Measurements from ENCODE around the gene UBR3.
"Not testable (repeated sequence)": the region's sequence is repeated elsewhere in the genome, so short reads cannot be mapped to it uniquely, and the experiment has no call there.

Gene UBR3

GRCh38 chr2:170115501-170116229 is 288.4 kb downstream of the UBR3 start:
- H3K4me1 ChIP-seq (ENCODE audit: insufficient read depth, low read length), result peaks cover 12% of the 10 kb centered on the region
- no peak overlapping the region for H2AFZ ChIP-seq (ENCODE audit: low read depth, low read length)
- no peaks in the 10 kb centered on the region for H3K27me3 ChIP-seq (ENCODE audit: insufficient read depth, low read length)
- H3K4me3 ChIP-seq (ENCODE audit: low read length), result no peak overlapping the region
- H3K36me3 ChIP-seq (ENCODE audit: insufficient read depth, low read length), result no peaks in the 10 kb centered on the region
- H3K9me3 ChIP-seq (ENCODE audit: low read length), result peaks cover 5% of the 10 kb centered on the region

DNA sequence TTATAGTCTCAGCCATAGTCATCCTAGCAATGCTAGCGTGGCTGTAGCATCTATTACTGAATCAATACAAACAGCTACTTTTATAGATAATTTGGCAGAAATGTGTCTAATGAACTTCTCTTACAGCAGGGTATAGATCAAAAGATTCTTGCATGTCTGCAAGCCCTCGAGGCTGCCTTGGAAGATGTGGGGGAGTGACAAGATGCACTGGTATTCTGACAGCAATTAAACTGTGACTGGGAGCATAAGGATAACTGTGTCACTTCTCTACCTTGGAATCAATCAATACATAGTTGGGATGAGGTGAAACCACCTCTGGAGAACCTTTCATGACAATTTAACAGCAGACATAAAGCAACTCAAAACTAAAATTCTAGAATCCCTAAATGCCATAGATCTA is 291.4 kb downstream of the UBR3 start:
- Histone ChIP-seq H3K9me3 (ENCODE audit: low read length) (peaks cover 6% of the 10 kb centered on the region), H3K36me3 (ENCODE audit: insufficient read depth, low read length) (no peaks in the 10 kb centered on the region), H3K27me3 (ENCODE audit: insufficient read depth, low read length) (no peaks in the 10 kb centered on the region), H3K4me1 (ENCODE audit: insufficient read depth, low read length) (peaks cover 3% of the 10 kb centered on the region), H2AFZ (ENCODE audit: low read depth, low read length) (no peak overlapping the region), H3K4me3 (ENCODE audit: low read length) (no peak overlapping the region)

DNA sequence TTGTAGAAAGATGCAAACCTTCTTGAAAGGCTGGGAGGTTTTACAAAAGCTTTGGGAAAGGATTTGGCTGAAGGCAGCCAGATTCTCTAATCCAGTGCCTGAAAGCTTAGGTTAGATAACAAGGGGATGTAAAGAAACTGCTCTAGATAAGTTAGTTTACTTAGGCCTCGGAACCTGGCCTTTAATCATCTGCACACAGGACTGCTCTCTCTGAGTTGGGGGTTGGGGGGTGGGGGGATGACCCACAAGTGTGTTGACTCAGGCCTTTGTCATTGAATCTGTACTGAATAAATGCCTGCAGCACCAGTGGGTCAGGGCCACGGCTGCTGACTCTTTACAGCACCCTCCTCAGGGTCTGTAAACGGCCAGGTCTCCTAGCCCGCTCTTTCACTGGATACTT is 292.1 kb downstream of the UBR3 start:
- H3K4me3 ChIP-seq (ENCODE audit: low read length); H3K9me3 ChIP-seq (ENCODE audit: low read length); H3K27me3 ChIP-seq (ENCODE audit: insufficient read depth, low read length); H3K4me1 ChIP-seq (ENCODE audit: insufficient read depth, low read length); H2AFZ ChIP-seq (ENCODE audit: low read depth, low read length); H3K36me3 ChIP-seq (ENCODE audit: insufficient read depth, low read length): not testable (repeated sequence)

GRCh38 chr2:170121689-170122088 is 294.4 kb downstream of the UBR3 start:
- Histone ChIP-seq H2AFZ (ENCODE audit: low read depth, low read length) (no peak overlapping the region), H3K4me3 (ENCODE audit: low read length) (no peak overlapping the region), H3K27me3 (ENCODE audit: insufficient read depth, low read length) (no peaks in the 10 kb centered on the region), H3K4me1 (ENCODE audit: insufficient read depth, low read length) (no peaks in the 10 kb centered on the region), H3K36me3 (ENCODE audit: insufficient read depth, low read length) (no peaks in the 10 kb centered on the region), H3K9me3 (ENCODE audit: low read length) (peaks cover 5% of the 10 kb centered on the region)

DNA sequence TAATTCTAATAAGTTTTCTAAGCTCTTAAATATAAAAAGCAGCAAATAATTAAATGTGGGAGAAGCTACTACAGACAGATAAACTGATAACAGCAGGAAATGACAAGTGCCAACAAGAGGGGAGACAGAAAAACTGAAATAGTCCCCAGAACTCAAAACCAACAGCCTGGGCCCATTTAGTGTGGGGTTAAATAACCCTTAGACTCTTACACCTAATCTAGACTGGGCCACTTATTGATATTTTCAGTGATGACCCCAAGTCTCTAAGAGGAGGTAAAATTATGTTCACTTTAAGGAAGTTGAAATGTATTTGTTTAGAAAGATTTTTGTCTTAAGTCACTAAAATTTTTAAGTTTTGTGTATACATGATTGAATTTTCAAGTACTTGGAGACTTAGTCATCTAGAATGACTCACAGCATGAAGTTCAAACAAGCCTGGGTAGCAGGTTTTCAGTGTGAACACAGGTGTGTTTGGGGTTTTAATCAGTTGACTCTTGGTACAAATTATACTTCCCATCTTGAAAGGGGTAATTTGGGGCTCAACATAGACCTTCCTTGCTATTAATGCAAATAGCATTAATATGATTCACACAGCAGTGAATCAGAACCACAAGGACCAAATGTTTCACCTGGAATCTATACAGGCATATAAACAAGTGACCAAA is 295.8 kb downstream of the UBR3 start:
- Histone ChIP-seq H2AFZ (ENCODE audit: low read depth, low read length) (no peak overlapping the region), H3K4me3 (ENCODE audit: low read length) (no peak overlapping the region), H3K27me3 (ENCODE audit: insufficient read depth, low read length) (no peaks in the 10 kb centered on the region), H3K9me3 (ENCODE audit: low read length) (peaks cover 5% of the 10 kb centered on the region), H3K4me1 (ENCODE audit: insufficient read depth, low read length) (no peaks in the 10 kb centered on the region), H3K36me3 (ENCODE audit: insufficient read depth, low read length) (no peaks in the 10 kb centered on the region)

GRCh38 chr2:170123593-170123992 is 296.3 kb downstream of the UBR3 start:
- Histone ChIP-seq H3K27me3 (ENCODE audit: insufficient read depth, low read length) (no peaks in the 10 kb centered on the region), H3K4me1 (ENCODE audit: insufficient read depth, low read length) (no peaks in the 10 kb centered on the region), H3K4me3 (ENCODE audit: low read length) (no peak overlapping the region), H3K9me3 (ENCODE audit: low read length) (peaks cover 5% of the 10 kb centered on the region), H3K36me3 (ENCODE audit: insufficient read depth, low read length) (no peaks in the 10 kb centered on the region), H2AFZ (ENCODE audit: low read depth, low read length) (no peak overlapping the region)

DNA sequence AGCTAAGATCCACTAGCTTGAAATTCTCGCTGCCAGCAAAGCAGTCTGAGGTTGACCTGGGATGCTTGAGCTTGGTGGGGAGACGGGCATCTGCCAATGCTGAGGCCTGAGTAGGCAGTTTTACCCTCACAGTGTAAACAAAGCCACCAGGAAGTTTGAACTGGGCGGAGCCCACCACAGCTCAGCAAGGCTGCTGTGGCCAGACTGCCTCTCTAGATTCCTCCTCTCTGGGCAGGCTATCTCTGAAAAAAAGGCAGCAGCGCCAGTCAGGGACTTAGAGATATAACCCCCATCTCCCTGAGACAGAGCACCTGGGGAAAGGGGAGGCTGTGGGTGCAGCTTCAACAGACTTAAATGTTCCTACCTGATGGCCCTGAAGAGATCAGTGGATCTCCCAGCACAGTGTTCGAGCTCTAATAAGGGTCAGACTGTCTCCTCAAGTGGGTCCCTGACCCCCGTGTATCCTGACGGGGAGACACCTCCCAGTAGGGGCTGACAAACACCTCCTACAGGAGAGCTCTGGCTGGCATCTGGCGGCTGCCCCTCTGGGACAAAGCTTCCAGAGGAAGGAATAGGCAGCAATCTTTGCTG is 299.0 kb downstream of the UBR3 start:
- H3K36me3 ChIP-seq (ENCODE audit: insufficient read depth, low read length); H3K9me3 ChIP-seq (ENCODE audit: low read length); H3K4me3 ChIP-seq (ENCODE audit: low read length); H3K27me3 ChIP-seq (ENCODE audit: insufficient read depth, low read length); H2AFZ ChIP-seq (ENCODE audit: low read depth, low read length); H3K4me1 ChIP-seq (ENCODE audit: insufficient read depth, low read length): not testable (repeated sequence)
